Measurements from ENCODE around the gene P4HA2.

P4HA2 gene

DNA sequence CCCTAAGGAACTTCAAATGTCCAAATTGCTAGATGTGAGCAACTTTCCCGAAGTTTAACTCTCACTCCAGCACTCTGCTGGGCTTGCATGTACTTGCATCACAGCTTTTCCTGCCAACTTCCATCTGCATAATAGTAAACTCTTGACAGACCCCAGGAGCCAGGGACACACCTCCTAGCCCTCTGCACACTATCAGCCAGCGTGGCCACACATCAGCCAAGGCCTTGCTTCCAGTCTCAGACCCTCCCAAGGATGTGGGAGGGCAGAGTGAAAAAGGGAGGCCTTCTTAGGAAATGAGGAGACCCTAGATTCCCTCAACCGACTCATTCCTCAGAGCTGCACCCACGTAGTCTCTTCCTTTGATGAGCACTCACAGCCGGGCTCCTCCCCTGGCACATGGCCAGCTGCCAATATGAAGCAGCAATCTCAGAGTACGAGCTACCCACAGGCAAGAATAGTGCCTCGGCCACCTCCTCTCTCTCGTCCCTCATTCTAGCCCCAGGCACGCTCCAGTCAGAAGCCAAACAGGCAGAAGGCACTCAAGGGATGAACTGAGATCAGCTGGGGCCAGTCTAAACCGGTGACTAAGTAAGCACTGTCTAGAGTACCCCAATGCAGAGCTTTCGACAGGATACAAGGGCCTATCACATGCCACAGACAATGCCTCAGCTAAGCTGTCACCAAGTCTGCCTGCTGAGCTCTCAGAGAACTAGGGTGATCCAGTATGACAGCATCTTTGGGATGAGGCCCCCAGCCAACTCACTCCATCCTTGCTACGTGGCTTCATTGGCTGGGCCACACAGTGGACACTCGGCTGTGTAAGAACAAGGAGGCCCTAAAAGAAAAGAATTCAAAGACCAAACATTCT is 2.3 kb downstream of the P4HA2 start:
- in situ Hi-C loops (cut with HindIII; ENCODE audit: low sequenced_read_pairs) = no loop called here

DNA sequence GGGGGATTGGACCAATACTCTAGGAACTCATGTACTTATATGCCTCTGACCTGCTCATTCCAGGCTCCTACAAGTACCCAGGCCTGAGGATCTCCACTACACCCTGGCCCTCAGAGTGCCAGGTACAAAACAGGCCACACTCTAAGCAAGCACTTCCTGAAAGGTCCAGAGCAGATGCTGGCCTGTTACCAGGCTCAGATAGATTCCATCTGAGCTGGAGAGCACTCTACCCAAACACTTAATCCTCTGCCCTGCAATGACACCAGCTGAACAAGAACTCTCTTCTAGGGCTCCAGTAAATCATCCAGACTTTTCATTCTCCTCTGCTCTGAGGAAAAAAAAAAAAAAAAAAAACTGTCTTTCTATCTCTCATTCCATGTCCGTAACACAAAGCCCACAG is 2.9 kb downstream of the P4HA2 start:
- in situ Hi-C loops (cut with HindIII; ENCODE audit: low sequenced_read_pairs) = no loop called here

DNA sequence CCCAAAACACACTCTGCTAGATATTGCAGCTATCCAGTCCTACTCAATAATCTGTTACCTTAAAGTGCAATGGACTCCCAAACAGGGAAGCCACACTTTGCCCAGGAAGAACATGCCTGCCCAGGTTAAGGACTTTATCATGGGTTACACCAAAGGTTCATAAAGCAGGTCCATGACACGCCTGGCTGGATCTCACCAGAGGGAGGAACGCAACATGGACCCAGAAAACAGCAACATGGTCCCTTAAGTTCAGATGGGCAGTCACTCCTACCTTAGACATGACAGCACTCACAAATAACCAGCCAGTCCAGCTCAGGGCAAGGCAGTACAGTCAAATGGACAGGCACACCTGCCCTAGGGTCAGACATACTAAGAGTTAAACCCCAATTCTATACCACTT is 3.8 kb downstream of the P4HA2 start:
- in situ Hi-C loops (cut with HindIII; ENCODE audit: low sequenced_read_pairs) = no loop called here

DNA sequence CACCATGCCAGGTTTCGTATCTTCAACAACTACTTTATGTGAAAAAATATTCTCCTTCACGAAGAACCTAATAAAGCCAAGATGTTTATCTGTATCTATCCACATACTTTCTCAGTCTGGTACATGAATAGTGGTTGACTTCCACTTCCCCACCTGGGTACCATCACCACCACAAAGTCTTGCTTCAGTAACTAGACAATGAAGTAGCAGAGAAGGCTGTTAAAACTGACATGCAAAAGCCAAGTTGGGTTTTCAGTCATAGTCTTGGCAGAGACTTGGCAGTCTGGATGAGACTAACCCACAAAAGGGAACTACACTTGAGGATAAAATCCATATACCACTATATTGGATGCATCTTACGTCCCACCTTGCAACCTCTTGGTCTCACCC is 5.0 kb downstream of the P4HA2 start:
- in situ Hi-C loops (cut with HindIII; ENCODE audit: low sequenced_read_pairs) = no loop called here

DNA sequence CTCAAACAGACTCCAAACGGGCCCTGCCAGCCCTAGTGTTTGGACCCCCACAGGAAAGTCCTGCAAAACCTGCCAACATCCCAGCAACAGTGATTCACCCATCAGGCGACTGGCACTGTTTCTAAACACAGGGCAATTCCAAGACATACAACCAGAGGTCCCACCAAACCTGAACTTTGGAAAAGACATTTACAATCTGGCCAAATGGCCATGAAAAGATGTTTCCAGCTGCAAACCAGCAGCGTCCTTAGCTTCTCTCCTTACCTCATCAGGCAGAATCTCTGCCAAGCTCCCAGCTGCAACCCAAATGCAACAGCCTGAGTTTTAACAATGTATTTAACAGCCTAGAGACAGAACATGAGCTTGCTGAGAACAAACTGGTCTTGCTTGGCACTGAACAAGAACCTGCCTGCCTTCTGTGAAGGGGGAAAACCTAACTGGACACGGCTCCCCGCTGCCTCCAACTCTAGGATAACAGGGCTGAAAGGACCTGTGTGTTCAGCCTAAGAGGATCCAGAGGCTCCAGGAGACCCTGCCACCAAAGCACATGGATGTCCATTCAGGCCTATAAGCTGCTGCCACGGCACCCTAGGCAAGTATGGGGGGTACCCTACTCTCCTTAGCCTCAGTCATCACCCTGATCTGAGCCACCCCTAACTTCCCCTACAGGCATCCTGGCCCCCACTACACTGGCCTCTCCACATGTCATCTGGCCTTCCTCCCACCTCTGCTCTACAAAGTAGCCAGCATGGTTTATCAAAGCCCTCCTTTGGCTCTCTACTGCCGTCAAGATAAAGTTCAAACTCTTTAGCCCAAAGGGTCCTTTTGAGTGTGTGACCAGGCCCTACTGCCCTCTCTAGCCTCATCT is 5.6 kb downstream of the P4HA2 start:
- in situ Hi-C loops (cut with HindIII; ENCODE audit: low sequenced_read_pairs) = no loop called here

DNA sequence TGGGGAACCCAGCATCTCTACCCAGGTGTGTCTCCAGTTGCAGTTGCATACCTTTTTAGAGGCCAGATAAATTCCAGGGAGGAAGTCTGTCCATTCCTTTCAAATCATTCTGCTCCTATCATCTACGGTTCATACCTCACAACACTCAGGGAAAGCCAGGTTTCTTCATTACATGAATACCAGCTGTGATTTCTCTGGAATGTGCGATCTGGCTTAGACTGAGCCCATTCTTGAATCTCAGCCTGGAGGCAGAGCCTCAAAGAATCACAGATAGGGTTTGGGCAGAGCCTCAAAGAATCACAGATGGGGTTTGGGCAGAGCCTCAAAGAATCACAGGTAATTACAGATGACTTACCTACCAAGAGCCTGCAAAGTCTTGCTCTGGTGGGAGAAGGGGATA is 7.2 kb downstream of the P4HA2 start:
- in situ Hi-C loops (cut with HindIII; ENCODE audit: low sequenced_read_pairs) = no loop called here

DNA sequence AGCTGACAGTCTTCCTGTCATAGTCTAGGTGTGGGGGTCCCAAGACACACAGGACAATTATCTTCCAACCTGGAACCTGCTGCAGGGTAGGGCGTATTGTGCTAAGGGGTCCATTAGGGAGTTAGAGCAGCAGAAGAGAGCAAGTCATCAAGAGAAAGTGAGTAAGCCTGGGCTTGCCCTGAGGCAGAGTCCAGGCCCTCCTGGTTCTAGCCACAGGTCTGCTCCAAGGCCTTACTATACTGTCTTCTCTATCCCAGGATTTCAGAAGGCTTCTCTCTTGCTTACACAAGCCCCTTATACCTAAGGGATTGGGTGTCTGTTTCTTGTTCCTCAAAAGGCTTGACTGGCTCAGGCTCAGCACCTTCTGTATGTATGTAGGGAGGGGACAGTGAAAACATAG is 7.7 kb downstream of the P4HA2 start:
- in situ Hi-C loops (cut with HindIII; ENCODE audit: low sequenced_read_pairs) = no loop called here

DNA sequence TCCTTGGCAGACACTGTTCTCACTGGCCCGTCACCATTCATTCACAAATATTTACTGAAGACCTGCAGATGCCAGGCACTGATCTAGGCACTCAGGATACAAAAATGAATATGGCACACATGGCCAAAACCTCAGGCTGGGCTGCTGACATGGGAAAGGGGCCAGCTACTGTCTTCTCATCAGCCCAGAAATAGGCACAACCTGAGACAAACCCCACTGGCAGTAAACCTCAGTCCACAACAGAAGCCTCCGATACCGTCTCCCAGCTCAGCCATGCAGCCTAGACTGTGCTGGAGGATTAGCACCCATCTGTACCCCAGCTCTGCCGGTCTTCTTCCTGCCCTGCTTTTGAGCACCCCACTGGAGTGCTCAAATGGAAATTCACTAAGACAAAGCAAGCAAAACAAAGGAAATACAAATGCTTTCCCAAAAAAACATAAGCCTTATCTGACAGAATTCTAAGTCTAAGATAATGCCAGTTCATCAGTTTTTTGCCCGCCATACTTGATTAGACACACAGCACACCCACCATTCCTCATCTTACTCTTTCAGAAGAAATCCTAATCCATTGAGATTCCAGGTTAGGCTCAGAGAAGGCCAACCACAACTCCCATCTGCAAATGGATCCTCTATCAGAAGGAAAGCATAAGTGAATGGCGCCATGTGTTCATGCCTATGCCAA is 8.2 kb downstream of the P4HA2 start:
- in situ Hi-C loops (cut with HindIII; ENCODE audit: low sequenced_read_pairs) = no loop called here

DNA sequence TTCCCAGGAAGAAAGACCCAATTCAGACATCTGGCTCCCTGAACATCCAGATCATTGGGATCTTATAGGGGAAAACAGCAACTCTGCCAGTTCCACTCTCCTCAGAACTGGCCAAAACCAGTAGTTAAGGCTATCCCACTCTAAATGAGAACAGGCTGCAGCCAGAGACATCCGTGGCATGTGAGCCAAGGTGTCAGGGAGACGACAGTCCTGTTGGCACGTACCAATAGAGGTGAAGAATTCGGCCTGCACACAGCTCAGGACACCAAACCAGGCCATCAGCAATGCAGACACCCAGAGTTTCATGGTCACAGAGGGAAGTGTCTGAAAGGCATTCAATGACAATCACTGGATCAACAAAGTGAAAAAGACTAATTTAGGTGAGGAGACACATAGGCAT is 9.3 kb downstream of the P4HA2 start:
- in situ Hi-C loops (cut with HindIII; ENCODE audit: low sequenced_read_pairs) = no loop called here

DNA sequence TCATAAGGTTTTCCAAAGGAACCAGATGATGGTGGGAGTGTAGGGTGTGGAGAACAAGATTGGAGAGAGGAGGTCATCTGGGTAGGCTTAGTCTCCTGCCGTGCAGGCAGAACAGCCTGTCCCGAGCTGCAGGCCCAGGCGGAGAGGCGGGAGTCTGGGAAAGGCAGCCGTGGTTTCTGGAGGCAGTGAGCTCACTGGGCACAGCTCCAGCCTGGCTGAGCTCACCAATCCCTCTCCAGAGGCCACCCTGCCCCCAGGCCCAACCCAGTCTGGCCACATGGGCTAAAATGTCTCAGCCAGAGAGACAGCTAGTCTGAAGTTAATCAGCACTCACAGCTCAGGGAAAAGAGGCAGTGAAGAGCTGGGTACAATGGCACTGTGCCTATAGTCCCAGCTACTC is 12.3 kb downstream of the P4HA2 start:
- in situ Hi-C loops (cut with HindIII; ENCODE audit: low sequenced_read_pairs) = no loop called here

DNA sequence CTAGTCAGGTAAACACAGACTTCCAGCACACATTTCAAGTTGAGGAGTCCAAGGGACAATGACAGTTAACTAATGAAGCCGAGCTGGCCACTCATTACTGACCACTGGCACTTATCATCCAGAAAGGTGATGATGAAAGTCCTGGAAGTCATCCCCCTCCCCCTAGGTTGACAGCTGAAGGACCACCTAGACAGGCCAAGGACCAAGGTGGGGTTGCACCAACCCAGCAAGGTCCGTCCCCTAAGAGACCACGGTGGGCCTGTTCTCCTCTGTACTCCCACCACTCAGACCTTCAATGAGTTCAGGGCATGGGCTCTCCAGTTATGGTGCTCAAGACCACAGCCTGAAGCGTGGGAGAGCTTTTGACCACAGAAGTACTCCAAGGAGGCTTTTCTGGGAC is 13.2 kb downstream of the P4HA2 start:
- in situ Hi-C loops (cut with HindIII; ENCODE audit: low sequenced_read_pairs) = no loop called here

DNA sequence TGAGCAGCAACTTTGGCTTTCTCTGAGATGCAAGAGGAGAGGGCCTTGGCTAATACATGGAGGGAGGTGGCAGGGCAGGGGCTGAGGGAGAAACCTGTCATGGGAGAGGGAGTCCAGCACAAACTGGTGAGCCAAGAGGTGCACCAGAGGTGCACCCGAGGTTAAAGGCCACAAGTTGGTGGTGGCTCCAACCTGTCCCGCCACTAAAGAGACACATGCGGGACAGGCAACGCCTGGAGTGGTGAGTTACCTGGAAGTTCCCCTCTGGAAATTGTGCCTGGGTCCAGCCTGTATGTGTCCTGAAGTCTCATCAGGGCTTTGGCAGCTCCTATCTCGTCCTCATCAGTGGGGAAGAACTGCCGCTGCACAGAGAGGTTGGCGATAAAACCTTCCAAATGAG is 14.0 kb downstream of the P4HA2 start:
- in situ Hi-C loops (cut with HindIII; ENCODE audit: low sequenced_read_pairs) = no loop called here

DNA sequence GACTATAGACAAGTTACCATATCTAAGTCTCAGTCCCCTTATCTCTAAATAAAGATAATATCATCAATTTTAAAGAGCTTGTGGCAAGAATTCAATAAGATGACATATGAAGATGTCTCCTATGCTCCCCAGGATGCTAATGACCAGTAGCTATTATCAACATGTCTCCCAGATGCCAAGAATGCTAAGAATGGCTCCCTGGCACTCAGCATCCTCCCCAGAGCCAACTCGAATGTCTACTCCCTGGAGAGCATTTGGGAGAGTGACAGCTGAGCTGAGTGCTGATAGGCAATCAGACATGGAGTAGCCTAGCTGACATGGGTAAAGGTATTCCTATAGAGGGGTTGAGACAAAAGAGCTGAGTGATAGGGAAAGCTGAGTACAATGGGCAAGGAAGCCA is 15.9 kb downstream of the P4HA2 start:
- in situ Hi-C loops (cut with HindIII; ENCODE audit: low sequenced_read_pairs) = no loop called here

DNA sequence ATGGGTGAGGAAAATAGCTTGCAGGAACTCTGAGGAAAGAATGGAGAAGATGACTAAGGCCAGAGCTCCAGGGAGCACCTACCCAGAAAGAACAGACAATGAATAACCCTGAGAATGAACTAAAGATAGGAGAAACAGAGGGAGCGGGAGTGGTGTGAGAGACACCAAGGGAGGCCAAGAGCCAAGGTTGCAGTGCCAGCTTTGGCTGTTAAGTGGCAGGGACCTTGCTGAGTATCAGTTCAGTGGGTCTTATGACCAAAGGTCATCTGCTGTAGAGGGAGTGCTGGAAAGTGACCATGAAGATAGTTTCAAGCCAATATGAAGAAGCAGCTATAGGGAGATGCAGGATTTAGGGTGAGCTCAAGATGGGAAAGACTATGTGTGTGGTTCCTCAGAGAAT is 16.7 kb downstream of the P4HA2 start:
- in situ Hi-C loops (cut with HindIII; ENCODE audit: low sequenced_read_pairs) = no loop called here

DNA sequence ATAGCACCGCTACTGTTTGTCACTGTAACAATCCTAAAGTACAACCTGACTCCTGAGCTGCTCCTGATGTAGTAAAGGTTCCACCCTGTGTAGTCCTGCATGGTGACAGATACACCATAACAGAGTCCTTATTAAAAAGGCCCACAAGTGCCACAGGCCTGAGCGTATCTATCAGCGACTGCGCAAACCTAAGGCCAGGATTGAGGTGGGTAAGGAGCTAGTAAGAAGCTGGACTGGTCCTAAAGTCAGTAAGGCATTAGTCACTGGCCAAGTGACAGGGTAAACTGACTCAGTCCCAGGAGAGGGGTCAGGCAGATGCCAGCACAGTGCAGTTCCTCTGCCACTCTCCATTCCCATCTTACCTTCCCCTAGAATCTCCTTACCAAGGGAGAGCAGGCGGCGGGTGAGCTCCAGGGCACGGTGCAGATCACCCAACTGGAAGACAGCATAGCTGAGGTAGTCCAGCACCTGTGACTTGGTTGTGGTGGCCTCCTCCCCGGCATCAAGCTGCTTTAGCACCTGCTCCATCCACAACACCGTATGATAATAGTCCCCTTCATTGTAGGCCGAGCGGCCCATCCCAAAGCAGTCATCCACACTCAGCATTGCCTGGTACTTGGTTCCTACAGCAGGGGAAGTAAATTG is 17.6 kb downstream of the P4HA2 start:
- in situ Hi-C loops (cut with HindIII; ENCODE audit: low sequenced_read_pairs) = no loop called here

DNA sequence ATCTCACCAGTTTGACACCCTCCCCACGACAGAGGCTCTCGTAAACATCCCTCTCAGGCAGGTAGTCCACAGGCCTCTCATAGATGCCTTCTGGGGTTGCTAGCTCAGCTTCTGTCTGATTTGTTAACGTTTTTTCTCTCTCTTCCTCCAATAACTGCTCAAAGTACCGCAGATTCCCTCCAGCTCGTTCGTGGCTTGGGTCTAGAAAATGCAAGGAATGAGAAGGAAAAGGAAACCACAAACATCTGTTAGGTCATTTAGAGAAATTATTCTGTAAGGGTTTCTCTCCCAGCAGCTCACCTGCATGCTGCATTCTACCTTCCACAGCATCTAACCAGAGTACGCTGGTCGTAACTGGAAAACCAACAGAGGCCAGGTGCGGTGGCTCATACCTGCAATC is 18.5 kb downstream of the P4HA2 start:
- in situ Hi-C loops (cut with HindIII; ENCODE audit: low sequenced_read_pairs) = no loop called here

DNA sequence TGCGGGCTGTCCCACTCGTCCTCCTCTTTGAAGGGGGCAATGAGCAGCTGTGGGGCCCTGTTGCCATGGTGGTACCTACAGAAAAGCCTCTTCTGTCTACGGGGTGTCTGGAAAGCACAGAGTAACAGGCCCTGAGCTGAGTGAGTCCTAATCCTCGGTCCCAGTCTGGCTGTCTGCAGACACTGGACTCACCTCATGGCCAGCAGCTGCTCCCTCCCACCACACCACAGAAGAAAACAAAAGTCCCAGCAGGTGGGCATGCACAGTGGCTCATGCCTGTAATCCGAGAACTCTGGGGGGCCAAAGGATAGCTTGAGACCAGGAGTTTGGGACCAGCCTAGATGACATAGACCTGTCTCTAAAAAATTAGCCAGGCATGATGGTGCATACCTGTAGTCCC is 19.9 kb downstream of the P4HA2 start:
- in situ Hi-C loops (cut with HindIII; ENCODE audit: low sequenced_read_pairs) = no loop called here

DNA sequence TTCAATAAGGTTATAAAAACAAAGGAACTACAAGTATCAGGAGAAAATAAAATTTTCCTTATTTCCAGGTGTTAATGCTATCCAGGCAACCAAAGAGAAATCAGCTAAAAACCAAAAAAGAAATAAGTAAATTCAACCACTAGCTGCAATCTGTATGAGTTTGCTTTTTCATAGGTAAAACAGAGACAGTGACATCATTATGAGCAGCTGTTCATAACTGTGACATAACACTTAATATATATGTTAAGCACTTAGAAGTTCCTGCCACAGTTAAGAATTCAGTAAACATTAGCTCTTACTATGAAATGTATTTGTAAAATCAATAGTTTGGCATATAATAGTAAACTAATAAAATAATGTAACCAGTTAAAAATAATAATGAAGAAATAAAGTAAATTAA is 20.9 kb downstream of the P4HA2 start:
- in situ Hi-C loops (cut with HindIII; ENCODE audit: low sequenced_read_pairs) = no loop called here

DNA sequence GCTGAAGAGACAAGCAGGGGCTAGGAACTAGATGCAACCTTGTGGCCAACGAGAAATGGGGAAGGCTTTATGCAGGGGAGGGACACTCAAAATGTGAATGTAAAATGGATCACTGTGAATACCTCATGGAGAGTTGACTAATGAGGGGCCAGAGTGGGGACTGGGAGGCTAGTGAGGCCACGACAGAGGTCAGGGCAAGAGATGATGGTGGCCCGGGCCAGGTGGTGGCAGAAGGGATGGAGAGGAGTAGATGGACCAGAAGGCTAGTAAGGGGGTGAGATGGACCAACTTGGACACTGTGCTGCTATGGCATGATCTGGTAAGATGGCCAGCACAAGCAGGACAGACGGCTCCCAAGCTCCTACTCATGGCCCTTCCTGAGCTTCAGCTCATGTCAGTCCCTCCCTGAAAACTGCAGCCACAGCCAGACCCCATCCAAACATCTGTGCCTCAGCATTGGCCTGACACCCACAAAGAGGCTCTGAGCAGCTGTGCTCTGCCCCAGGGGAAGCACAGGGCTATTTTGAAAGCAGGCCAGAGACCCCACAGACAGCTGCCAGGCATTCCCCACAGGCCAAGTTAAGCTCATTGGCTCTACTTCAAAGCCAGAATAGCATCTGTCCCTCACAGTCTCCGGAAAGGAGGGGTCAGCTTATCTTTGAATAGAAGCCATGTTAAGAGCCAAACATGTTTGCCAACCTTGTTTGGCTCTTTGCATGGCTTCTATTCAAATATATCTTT is 22.1 kb downstream of the P4HA2 start:
- in situ Hi-C loops (cut with HindIII; ENCODE audit: low sequenced_read_pairs) = no loop called here

DNA sequence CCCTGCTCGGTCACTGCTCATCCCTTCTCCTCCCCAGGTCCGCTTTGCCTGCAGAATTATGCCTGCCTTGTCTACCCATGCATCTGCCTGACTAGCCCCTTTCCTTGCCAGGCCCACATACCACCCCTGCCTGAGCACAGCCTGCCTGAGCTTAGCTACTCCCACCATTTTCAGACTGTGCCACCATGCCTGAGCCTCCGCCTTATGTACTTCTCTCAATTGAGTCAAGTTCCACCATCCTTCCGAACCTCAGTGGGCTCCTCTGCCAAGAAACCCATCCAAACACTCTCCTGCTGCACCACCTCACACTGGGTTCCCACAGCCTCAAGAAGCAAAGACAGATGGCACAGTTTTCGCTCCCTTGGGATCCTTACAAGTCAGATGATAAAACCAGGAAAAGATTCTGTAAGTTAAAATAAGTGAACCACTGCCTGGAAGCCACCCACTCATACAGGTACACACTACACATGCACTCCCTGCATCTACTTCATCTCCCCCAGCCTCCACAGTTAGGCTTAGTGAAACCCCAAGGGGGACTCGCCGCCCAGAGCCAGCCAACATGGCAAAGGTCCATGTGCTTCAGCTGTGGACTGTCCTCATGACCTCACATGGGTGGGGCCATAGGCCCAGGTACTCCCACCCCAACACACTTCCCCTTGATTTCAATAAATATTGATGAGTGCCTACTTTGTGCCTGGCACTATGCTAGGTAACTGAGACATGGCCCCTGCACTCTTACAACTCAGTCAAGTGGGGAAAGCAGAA is 23.1 kb downstream of the P4HA2 start:
- in situ Hi-C loops (cut with HindIII; ENCODE audit: low sequenced_read_pairs) = no loop called here
